ENCODE results near the gene FKBP3. TPM values are rescaled to one million over a fixed set of nuclear protein-coding genes. Genes with fewer than 3 reads are reported as not detected.

The FKBP3 gene
- total RNA-seq, 1 donor from 2014 or later = 74.3 TPM

DNA sequence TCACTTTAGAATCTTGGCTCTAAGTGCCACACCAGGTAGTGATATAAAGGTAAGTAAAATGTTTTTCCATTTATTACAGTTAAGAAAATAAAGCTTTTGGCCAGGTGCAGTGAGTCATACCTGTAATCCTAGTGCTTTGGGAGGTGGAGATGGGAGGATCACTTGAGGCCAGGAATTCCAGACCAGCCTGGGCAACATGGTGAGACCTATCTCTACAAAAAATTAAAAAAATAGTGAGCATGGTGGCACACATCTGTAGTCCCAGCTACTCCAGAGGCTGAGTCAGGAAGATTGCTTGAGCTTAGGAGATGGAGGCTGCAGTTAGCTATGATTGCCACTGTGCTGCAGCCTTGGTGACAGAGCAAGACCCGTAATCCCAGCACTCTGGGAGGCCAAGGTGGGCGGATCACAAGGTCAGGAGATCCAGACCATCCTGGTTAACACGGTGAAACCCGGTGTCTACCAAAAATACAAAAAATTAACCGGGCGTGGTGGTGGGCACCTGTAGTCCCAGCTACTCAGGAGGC, 6.4 kb upstream of the FKBP3 start:
- Mint-ChIP-seq H3K36me3 (peaks cover 7% of the 10 kb centered on the region), H3K4me1 (peaks cover 21% of the 10 kb centered on the region), H3K9me3 (no peaks in the 10 kb centered on the region), H3K4me3 (no peak overlapping the region), H3K27me3 (ENCODE audit: low read depth) (no peaks in the 10 kb centered on the region), H3K27ac (no peak overlapping the region)
- DNase-seq (ENCODE audit: low spot score in 2 of 2, unreplicated experiment in 2 of 2) = no peak
- TF ChIP-seq, protein P1, sequence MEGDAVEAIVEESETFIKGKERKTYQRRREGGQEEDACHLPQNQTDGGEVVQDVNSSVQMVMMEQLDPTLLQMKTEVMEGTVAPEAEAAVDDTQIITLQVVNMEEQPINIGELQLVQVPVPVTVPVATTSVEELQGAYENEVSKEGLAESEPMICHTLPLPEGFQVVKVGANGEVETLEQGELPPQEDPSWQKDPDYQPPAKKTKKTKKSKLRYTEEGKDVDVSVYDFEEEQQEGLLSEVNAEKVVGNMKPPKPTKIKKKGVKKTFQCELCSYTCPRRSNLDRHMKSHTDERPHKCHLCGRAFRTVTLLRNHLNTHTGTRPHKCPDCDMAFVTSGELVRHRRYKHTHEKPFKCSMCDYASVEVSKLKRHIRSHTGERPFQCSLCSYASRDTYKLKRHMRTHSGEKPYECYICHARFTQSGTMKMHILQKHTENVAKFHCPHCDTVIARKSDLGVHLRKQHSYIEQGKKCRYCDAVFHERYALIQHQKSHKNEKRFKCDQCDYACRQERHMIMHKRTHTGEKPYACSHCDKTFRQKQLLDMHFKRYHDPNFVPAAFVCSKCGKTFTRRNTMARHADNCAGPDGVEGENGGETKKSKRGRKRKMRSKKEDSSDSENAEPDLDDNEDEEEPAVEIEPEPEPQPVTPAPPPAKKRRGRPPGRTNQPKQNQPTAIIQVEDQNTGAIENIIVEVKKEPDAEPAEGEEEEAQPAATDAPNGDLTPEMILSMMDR (IDR thresholded peaks at IDR 0.05; ENCODE audit: unreplicated experiment) = no peak

DNA sequence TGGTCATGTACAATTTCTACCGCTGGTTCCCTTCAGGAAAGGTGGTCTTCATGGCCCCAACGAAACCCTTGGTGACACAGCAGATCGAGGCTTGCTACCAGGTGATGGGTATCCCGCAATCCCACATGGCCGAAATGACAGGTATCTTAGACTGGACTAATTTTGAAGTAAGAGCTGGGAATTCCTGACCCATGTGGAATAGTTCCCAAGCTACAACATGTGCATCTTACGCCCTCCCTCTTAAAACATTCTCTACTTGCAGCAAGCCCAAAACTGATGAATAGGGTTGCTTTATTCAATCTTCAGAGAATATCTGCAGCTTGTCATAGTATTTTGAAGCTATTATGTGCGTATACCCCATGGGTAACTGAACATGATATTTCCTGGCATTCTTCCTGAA, 2.1 kb upstream of the FKBP3 start:
- Mint-ChIP-seq H3K36me3 (no peaks in the 10 kb centered on the region), H3K27me3 (ENCODE audit: low read depth) (no peaks in the 10 kb centered on the region), H3K9me3 (no peaks in the 10 kb centered on the region), H3K27ac (peak overlapping the region; percentile 99), H3K4me3 (peak overlapping the region; percentile 98), H3K4me1 (peaks cover 32% of the 10 kb centered on the region)
- no peak for DNase-seq (ENCODE audit: low spot score in 2 of 2, unreplicated experiment in 2 of 2)
- TF ChIP-seq, protein P1 (IDR thresholded peaks at IDR 0.05; ENCODE audit: unreplicated experiment) = no peak

DNA sequence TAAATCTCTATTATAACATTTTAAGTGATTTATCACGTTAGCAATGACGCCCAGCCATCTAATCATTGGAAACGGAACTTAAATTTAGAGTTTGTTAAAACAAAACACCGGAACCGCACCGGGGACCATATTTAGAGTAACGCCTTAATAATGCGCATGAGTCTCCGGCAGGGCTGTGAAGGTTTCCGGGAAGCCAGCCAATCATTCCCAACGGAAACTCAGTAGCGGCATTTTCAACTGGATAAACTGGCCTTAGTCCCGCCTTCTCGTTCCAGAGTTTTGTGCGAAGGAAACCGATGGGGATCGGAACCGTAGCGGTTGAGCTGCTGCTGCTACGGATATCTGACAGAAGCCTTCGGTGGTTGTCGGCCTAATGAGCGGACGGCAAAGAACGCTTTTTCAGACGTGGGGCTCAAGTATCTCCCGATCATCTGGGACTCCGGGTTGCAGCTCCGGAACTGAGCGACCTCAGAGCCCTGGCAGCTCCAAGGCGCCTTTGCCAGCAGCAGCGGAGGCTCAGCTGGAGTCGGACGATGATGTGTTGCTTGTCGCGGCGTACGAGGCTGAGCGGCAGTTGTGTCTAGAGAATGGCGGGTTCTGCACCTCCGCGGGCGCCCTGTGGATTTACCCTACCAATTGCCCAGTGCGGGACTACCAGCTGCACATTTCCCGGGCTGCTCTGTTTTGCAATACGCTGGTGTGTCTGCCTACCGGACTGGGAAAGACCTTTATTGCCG, 1.5 kb upstream of the FKBP3 start, which contains the start of gene FANCM:
TSS of gene FANCM (plus strand) at position 272 of the 737 bp plus-strand sequence. CDS start at position 374, 102 bp downstream.
- DNase-seq (ENCODE audit: low spot score in 2 of 2, unreplicated experiment in 2 of 2) = peak; percentile 74 to 89
- H3K27ac Mint-ChIP-seq = peak within 1 kb of the TSS; percentile 99
- H3K9me3 Mint-ChIP-seq = no peaks in the 10 kb centered on the region
- H3K27me3 Mint-ChIP-seq (ENCODE audit: low read depth) = no peaks in the 10 kb centered on the region
- no peaks in the 10 kb centered on the region for H3K36me3 Mint-ChIP-seq
- TF ChIP-seq, protein P1 (IDR thresholded peaks at IDR 0.05; ENCODE audit: unreplicated experiment) = no peak
- H3K4me3 Mint-ChIP-seq = peak within 1 kb of the TSS; percentile 98
- peaks cover 34% of the 10 kb centered on the region for H3K4me1 Mint-ChIP-seq

DNA sequence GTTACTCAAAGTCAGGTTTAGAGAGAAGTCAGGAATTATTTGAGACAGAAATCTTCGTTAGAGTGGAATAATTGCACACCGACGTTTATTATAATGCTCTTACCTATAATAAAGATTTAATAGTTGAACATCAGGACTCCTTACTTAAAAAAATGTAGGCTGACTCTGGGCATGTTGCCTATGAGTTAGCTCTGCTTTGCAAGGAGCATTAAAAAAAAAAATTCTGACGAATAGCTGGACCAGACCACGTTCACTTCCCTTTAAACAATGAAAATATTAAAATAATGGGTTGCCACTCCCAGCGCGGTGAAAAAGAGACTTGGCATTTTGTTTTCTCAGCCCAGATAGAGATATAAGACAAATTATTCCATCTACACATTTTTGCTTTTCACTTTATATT, 875 bp upstream of the FKBP3 start:
- no peaks in the 10 kb centered on the region for H3K9me3 Mint-ChIP-seq
- no peaks in the 10 kb centered on the region for H3K27me3 Mint-ChIP-seq (ENCODE audit: low read depth)
- peak overlapping the region; percentile 99 for H3K27ac Mint-ChIP-seq
- TF ChIP-seq, protein P1 (IDR thresholded peaks at IDR 0.05; ENCODE audit: unreplicated experiment) = no peak
- H3K36me3 Mint-ChIP-seq = no peaks in the 10 kb centered on the region
- H3K4me3 Mint-ChIP-seq = peak overlapping the region; percentile 98
- no peak for DNase-seq (ENCODE audit: low spot score in 2 of 2, unreplicated experiment in 2 of 2)
- H3K4me1 Mint-ChIP-seq = peaks cover 36% of the 10 kb centered on the region

DNA sequence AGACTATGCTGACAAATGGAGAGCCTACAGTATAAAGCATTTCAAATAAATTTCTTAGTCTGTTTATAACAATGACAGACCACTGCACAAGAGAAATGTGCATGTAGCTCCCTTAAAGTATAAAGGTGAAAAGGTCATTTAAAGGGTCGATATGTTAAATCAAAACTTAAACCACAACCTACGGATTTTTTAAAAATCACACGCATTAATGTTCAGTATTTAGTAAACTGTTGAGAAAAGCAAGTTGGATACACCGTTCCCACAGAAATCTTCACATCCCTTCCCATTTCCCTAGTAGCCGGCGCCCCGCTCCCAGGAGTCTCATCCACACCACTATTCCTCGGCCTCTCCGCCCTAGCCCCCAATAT, 614 bp downstream of the FKBP3 start:
- H3K36me3 Mint-ChIP-seq = no peaks in the 10 kb centered on the region
- H3K4me1 Mint-ChIP-seq = peaks cover 33% of the 10 kb centered on the region
- H3K9me3 Mint-ChIP-seq = no peaks in the 10 kb centered on the region
- no peak for DNase-seq (ENCODE audit: low spot score in 2 of 2, unreplicated experiment in 2 of 2)
- no peaks in the 10 kb centered on the region for H3K27me3 Mint-ChIP-seq (ENCODE audit: low read depth)
- TF ChIP-seq, protein P1 (IDR thresholded peaks at IDR 0.05; ENCODE audit: unreplicated experiment) = no peak
- peak overlapping the region; percentile 99 for H3K27ac Mint-ChIP-seq
- peak overlapping the region; percentile 98 for H3K4me3 Mint-ChIP-seq
